Stimulated activated CD8-positive, alpha-beta memory T cell treated with anti-CD3 and anti-CD28 coated beads, Interleukin-12 subunit alpha, Interleukin-12 subunit beta, amount 100 ng/mL, for 4 hours (primary cell): ENCODE data around the gene ERGIC2.

ENCODE experiments used
- DNase-seq: peaks from one replicate; pipeline ENCODE4 v3.0.0-alpha.2; 2020; ENCODE audit warnings: low read depth

The ERGIC2 gene

DNA sequence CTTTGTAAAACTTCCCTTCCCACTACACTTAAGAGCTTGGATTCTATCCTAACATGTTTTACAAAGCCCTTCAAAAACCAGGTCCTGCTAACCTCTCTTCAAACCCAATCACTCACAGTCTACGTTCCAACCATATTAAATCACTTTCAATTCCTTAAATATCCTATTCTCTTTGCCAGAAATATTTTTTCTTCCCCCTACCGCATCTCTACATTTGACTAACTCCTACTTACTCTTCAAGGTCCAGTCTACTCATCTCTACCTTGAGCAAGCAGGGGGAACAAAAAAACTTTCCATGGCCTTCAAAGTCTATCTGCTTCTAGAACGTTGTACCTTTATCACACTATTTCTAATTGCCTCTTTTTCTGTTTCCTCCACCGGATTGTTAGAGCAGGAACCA lies 6.1 kb downstream of the ERGIC2 start:
- DNase-seq = no peak

DNA sequence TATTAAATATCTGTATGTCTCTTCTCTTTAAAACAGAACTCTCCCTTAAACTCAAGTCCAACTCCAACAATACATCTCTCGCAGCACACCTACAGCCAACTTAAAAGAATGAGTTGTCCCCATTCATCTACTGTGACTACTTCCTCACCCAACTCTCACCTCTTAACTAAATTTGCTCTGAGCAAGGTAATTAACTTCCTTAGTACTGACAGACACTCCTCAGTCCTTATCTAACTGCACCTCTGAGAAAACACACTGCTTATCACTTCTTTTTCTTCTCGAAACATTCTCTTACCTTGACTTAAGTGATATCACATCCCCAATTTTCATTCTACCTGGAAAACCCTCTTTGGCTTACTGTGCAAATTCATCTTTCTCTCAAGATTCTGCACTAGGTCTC lies 7.0 kb downstream of the ERGIC2 start:
- DNase-seq = no peak

DNA sequence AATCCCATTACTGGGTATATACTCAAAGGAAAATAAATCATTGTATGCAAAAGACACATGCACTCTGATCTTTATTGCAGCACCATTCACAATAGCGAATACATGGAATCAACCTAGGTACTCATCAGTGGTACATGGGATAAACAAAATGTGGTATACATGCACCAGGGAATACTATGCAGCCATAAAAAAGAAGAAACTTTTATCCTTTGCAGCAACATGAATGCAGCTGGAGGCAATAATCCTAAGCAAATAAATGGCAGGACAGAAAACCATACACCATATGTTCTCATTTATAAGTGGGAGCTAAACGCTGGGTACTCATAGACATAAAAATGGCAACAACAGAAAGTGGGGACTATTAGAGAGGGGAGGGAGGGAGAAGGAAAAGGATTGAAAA lies 15.9 kb downstream of the ERGIC2 start:
- DNase-seq = no peak

DNA sequence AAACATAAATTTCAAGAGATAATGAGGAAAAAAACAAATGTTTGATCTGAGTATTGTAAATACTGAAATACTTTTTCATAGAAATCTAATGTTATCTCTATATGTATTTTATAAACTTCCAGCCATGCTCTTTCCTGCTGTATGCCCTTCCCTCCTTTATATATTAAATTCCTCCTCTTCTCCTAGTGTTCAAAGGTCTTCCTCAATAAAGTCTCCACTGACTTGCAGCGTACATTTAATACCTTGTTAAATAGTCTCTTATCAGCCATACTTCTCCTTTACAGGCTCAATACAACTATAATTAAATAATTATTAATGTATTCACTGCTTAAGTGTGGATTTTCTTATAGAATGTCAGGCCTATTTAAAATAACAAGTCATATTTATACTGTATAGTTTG lies 26.0 kb downstream of the ERGIC2 start:
- DNase-seq = no peak

DNA sequence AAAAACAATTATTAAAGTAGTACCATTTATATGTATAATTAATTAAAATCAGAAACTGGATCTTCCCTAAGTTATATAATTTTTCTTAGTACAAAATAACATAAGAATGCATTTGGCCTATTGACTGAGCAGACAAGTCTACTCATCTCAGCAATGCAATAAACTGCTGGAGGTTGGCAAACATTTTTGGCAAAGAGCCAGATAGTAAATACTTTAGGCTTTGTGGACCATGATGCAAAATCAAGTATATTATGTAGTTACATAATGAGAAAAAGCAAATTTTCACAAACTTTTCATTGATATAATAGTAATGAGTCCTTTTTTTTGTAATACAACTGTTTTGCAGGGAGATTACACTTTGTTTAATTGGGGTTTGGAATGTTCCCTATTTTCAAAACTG lies 30.9 kb downstream of the ERGIC2 start:
- no peak for DNase-seq

DNA sequence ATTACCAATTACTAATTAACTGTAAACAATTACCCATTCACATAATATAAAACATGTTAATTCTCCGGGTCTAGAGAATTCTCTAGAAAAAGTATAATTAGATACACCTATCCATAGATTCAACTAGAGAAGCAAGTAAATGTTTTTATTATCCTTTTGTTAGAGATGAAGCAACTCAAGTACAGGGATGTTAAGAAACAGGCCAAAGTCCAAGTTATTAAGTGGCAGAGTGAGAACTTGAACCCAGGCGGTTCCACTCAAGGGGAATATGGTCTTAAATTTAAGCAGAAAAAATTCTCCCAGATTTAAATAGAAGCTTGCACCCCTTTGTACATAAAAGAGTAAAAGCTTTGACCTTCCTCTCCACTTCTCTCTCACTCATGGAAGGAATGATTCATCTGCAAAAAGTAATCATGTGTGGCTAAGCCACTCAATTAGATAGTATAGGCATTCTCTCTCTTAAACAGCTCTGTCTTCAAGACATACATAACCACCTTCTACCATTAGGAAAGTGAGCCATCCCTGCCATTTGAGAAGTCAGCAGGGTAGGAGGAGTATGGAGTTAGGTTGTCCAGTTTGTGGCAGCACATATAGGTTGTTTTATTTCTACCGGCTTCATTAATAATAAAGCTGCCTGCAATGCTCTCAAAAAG lies 34.1 kb downstream of the ERGIC2 start:
- DNase-seq = no peak

DNA sequence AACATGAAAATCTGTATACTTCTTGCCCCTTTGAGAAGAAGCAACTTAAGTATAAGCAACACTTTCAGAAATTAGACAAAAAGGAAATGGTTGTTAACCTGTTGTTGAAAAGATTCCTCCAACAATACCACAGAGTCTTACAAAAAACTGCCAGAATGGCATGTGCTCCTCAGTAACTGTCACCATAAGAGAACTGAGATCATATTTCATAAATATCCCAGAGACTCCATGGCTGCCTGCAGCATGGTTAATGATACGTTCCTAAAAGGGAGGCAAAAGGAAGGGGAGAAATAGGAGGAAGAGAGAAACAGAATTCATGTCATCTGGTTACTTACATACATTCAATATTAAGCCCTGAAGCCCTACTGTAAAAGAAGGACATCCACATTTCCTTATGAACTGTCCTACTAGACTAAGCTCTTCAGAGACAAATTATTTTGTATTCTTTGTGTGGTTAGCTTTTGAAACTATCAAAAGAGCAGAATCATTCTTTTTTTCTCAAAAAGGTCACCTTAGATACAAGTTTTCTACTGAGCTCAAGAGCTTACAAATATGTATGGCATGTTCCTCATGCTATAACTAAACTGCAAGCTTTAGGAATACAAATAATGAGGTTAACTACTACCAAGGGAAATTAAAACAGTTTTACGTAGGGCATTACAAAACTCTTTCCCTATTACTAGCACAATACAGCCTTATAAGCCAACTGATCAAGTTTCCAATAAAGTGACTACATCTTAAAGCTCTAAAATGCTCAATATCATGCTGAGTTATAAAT lies 37.8 kb downstream of the ERGIC2 start:
- DNase-seq = no peak

DNA sequence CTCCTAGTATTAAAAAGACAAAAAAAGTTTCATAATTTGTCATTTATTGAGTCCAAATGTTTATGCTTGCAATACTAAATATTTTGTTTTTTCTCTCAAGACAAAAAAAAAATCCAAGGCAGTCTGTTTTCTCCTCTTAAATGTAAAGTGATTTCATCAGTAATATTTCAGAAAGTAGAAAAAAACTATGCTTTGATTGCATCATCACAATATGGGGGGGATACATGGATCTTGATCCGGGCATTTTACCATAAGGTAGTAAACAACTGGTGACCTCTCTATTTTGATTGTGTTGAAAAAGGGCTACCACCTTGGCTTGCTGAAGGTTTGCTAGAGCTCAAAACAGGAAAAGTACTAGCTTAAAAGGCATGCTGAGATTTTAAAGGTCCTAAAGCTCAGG lies 43.6 kb downstream of the ERGIC2 start:
- no peak for DNase-seq

DNA sequence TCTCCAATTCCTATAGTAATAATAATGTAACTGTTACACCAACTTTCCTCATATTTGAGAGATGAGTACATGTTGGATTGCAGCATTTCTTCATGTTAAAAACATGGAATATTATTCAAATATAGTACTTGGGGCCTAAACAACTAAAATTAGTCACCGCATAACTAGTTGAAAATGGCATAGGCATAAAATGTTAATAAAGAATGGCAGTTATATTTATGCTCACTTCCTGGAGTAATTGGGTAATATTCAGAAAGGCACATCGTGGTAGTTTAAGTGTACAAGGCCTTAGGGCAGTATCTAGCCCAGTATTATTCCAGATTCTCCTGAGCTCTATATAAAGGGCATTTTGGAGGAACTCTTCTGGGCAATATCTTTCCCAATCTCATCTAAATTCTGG lies 46.0 kb downstream of the ERGIC2 start:
- DNase-seq = no peak

DNA sequence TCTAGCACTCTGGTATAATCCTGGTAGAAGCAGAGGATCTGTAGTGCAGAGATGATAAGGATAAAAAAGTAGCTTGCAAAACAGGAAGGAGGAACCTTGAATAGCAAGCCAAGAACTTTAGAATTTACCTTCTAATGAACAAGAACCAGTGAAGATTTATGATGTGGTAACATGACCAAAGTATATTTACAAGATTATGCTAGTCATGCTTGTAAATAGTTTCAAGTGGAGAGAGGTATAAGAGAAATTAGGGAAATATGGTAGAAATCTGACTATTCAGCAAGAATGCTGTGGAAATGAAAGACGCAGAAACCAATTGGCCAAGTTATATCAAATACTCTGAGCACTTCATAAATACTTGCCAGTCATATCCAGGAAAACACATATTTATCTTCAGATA lies 47.8 kb downstream of the ERGIC2 start:
- DNase-seq = no peak

DNA sequence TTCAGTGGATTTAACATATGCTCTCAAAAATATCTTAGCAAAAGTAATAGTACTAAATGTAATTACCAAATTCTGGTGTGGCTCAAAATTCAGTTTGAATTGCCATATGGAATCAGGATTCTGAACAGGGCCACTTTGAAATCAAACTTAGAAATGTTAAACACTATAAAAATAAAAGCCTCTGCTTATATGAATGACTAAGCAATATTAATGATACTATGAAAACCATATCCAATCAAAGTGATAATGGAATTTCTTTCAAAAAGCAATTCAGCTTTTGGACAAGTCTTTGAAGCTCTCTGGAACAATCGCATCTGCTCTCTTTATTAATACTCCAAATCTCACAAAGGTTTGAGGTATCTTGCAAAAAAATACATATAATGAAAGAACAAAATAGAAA lies 51.6 kb downstream of the ERGIC2 start:
- no peak for DNase-seq

DNA sequence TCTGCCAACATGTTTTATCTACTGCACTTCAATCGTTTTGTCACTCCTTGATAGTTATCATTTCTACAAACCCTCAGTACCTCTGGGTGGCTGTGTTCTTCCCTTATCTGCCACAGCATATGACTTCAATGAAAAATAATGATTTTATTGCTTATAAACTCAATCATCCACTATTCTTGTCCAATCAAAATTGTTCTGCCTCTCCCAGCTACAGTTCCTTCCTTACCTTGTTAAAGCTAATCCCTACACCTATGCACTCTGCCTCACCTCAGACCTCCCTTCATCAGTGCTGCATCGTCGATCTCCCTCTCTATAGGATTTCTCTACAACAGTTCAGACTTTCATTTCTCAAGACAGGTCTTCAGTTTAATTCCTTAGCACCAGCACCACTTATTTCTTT lies 58.8 kb downstream of the ERGIC2 start:
- no peak for DNase-seq

DNA sequence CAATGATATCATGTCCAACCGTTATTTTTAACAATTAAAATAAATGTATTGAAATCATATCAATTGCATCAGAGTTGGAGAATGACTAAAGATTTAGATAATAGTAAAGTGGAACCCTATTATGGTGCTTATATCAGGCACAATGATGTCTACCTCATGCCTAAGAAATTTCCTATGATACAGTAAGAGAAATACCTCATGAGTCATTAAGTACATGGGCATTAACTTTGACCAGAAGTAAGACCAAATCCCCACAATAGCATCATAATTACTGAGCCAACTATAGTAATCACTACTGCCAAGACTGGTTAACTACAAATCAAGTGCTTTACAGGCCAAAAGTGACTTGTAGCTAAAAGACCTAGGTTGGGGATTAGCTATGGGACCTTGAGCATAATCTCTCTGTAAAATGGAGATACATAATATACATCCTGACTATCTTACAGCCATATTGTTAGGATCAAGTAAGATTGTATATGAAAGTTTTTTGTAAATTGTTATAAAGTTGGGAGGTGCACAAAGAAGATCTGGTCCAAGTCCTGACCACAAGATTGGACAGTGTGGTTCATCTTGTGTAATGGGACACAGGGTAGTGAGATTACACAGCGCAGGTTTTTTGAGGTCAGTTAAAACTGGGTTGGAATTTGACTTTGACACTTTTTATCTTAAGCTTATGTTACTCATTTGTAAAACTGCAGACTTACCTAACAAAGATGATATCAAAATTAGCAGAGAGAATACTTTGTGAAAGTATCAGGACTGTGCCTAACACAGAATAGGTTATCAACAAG lies 60.5 kb downstream of the ERGIC2 start:
- no peak for DNase-seq

DNA sequence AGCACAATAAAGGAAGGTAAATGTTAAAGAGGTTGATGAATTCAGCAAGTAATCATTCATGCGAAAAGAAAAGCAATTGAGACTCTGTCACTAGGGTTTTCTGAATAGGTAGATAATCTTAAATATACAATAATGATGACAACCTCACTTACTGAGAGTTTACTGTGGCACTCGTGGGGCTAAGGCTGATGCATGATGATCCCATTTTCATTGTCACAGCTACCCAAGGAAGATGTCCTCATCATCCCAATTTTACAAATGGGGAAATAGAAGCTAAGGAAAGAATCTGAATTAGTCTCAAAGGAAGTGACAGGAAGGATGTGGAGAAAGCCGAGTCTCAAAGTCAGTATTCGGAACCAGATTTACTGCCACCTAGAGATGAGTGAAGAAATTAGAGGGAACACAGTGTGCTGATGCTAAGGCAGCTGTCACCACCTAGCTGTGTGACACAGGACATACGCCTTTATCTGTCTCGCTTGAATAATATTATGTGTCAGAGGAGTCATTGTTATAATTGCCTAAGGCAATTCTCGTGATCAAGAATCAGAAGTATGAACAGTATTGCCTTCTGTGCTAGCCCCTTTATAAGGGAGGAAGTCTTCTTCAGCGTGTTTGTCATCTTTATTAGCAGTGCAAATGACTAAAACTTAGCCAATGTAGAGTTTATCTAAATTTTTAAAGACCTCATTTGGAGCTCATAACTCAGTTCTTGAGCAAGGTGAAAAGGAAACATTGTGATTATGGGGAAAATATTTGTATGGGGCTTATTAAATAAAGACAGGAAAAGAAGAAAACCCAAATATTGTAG lies 63.2 kb downstream of the ERGIC2 start:
- no peak for DNase-seq

DNA sequence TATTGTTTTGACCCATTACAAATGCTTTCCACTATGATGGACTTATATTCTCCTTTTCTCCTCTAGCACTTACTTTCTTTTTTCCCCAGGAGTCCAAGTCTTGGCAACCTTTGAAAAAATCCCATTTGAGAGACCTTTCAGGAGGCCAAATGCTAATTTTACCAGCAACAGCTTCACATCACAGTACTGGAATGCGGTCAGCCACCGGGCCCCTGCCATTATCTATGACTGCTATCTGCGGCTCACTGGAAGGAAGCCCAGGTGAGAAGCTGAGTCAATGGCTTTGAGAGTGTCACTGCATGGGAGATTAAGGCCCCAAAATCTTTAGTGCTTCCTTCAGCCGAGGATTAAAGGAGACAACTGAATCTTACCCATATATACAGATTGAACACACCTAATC lies 64.2 kb downstream of the ERGIC2 start:
- DNase-seq = no peak

DNA sequence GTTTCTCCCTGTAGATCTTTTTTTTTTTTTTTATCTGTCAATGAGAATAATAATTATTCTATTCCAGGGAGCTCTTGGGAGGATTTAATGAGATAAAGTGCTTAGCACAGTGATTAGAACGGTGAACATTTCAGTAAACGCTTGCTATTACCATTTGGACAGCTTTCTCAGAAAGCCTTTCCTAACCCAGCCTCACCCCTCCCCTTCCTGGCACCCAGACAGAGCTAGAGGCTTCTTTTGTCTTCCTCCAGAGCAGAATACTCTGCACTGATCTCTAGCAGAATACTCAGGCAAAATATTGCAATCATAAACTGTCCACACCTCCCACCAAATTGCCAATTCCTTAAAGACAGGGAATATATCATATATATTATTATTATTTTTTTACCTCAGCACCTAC lies 66.6 kb downstream of the ERGIC2 start:
- DNase-seq = no peak

DNA sequence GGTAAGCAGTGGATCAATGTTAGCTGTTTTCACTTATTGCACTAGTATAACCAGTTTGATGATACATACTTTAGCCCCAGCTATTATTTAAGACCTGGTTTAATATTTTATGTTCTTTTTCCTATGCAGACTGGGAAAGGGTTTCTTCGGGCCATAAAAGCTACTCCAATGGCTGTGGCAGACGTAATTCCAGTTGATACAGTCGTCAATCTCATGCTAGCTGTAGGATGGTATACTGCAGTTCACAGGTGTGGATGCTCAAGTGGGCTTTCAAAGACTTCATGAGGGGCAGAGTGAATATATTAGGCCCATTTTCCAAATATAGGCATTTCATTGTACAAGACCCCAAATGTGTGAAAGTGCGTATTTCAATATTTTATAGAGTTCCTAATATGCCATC lies 70.1 kb downstream of the ERGIC2 start:
- DNase-seq = no peak

DNA sequence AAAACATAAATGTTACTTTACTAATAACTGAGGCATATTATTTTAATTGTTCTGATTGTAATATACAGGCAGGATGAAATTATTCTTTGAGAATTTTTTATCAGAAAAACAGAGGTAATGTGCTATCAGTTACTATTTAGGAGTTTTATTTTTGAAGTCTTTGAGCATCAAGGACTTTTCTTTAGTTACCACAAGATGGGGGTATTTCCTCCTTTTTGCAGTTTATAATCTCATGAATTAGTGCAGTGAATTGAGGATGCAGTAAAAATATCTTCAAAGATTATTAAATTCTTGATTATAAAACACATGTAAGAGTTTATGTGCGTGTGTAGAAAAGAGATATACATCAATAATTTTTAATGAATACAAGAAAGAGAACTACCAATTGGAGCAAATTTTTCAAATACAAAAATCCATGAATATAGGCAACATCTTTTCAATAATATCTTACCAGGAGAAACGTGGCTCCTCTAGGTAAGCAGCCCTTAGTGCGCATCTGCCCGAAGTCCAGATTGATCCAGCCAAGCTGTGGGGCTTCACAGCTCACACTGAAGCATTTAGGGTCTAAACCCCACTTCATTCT lies 71.6 kb downstream of the ERGIC2 start:
- DNase-seq = no peak

DNA sequence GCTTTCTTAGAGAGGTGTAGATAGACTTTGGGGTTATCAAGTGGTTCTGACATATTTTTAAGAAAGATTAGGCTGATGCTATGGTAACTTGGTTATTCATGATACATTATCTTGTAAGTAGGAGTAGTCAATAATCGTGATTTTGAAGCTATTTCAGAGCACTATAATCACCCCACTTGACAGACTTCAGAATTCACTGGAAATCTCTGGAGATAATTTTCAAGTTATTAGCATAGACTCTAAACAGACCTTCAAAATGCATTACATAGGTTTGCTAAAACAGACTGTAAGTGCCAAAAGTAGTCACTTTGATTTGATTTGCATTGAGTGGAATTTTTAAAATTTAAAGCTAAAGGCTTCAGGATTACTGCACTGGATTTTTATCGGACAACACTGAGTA lies 74.3 kb downstream of the ERGIC2 start:
- no peak for DNase-seq

DNA sequence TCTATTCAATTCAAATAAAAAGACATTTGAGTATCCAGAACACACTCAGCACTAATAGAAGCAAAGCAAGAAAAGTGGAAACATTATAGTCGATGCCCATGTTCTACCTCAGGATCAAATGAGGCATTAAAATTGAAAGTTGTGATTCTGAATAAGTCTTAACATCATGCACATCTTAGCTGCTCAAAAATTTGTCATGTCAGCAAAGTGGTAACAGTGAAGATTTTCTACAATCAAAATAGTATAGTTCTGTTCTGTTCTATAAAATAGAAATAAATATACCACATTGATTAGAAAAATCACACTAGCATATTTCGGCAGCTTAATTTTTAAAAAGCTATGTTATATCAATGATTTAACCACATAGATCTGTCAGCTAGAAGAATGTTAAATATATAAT lies 74.7 kb downstream of the ERGIC2 start:
- DNase-seq = no peak

DNA sequence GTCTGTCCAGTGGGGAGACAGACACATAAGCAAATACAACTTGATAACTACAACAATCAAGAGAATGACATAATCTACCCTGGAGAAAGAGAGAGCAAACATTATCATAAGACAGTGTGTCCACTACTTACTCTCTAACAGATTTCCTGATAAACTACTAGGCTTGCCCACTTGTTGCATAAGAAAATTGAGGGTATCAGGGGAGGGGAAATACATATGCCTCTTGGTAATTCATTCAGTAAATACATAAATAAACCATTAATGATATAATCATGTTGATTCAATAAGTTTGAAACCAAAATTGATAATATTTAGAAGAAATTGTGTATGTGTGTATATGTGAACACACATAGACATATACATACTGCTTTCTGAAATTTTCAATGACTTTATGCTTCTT lies 76.6 kb downstream of the ERGIC2 start:
- no peak for DNase-seq

DNA sequence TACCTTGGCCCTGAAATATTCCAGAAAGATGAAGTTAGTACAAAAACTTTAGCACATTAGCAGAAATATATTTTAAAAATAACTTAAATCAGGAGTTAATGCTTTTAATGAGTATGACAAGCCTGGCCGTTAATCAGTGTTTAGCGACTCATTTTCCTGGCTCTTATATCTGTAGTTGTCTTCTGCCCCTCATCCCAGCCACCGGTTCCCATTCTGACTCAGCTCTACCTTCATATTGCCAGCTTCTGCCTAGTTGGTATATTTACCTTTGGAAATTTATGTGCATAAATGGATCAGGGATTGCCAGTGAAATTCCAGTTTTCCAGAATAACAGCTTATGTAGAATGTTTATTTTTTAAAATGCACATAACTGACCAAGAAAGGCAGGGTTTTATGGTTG lies 79.9 kb downstream of the ERGIC2 start:
- DNase-seq = no peak
